Measurements from ENCODE around the gene TCP11L2. TPM values are rescaled to one million over a fixed set of nuclear protein-coding genes. Genes with fewer than 3 reads are reported as not detected.
"Not testable (repeated sequence)": the region's sequence is repeated elsewhere in the genome, so short reads cannot be mapped to it uniquely, and the experiment has no call there.

The TCP11L2 gene
- polyA plus RNA-seq, 1 experiment, result 16.8 TPM

DNA sequence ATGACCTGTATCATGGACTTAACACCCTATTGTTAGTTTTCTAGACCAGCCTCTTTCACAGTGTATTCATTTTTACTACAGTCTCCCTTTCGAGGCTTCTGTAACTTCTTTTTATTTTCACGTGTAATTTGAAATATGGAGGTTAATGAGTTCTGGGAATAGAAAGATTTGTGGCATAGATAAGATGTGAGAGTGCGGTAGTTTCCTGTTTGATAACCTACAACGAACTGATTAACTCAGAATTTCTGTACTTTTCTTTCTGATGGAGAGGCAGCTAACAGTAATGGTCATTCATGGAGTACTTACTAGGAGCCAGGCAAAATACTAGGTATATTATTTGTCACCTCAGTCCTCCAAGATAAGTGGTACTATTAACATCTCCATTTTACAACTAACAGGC lies 76.3 kb downstream of the TCP11L2 start:
- POLR2A ChIA-PET, result no interaction called here
- TF ChIP-seq, protein P1, sequence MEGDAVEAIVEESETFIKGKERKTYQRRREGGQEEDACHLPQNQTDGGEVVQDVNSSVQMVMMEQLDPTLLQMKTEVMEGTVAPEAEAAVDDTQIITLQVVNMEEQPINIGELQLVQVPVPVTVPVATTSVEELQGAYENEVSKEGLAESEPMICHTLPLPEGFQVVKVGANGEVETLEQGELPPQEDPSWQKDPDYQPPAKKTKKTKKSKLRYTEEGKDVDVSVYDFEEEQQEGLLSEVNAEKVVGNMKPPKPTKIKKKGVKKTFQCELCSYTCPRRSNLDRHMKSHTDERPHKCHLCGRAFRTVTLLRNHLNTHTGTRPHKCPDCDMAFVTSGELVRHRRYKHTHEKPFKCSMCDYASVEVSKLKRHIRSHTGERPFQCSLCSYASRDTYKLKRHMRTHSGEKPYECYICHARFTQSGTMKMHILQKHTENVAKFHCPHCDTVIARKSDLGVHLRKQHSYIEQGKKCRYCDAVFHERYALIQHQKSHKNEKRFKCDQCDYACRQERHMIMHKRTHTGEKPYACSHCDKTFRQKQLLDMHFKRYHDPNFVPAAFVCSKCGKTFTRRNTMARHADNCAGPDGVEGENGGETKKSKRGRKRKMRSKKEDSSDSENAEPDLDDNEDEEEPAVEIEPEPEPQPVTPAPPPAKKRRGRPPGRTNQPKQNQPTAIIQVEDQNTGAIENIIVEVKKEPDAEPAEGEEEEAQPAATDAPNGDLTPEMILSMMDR (IDR thresholded peaks at IDR 0.05; ENCODE audit: insufficient read depth, low read depth, low read length), result no peak
- DNase-seq (ENCODE audit: low read depth), result no peak
- CTCF ChIA-PET, result interaction anchor here (1.4 to 2.7 kb wide), 2 partner anchors 21 to 540 kb away, joined by 6 to 7 read pairs; partner anchors contain the start of gene POLR3B
- H3K27me3 ChIP-seq (ENCODE audit: control insufficient read depth, insufficient read depth, low read length), result no peaks in the 10 kb centered on the region
- H3K36me3 ChIP-seq (ENCODE audit: control insufficient read depth, insufficient read depth, low read length), result peaks cover 4% of the 10 kb centered on the region
- no peak overlapping the region for H3K4me3 ChIP-seq (ENCODE audit: low read depth, low read length)

DNA sequence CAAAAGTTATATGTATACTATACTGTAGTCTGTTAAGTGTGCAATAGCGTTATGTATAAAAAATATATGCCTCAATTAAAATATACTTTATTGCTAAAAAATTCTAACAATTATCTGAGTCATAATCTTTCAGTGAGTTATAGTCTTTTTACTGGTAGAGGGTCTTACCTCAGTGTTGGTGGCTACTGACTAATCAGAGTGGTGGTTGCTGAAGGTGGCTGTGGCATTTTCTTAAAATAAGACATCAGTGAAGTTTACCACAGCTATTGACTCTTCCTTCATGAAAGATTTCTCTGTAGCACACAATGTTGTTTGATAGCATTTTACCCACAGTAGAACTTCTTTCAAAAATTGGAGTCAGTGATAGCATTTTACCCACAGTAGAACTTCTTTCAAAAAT lies 78.4 kb downstream of the TCP11L2 start:
- Histone ChIP-seq H3K4me3 (ENCODE audit: low read depth, low read length) (no peak overlapping the region), H3K36me3 (ENCODE audit: control insufficient read depth, insufficient read depth, low read length) (peaks cover 4% of the 10 kb centered on the region), H3K27me3 (ENCODE audit: control insufficient read depth, insufficient read depth, low read length) (no peaks in the 10 kb centered on the region)
- TF ChIP-seq, protein P1 (IDR thresholded peaks at IDR 0.05; ENCODE audit: insufficient read depth, low read depth, low read length), result no peak
- DNase-seq (ENCODE audit: low read depth), result no peak
- CTCF ChIA-PET, result interaction anchor here (0.9 to 1.4 kb wide), 3 partner anchors 15 to 83 kb away, joined by 3 read pairs; partner anchors contain the start of gene POLR3B
- POLR2A ChIA-PET, result no interaction called here

GRCh38 chr12:106381866-106382265 lies 79.3 kb downstream of the TCP11L2 start:
- POLR2A ChIA-PET; CTCF ChIA-PET; H3K27me3 ChIP-seq (ENCODE audit: control insufficient read depth, insufficient read depth, low read length); H3K36me3 ChIP-seq (ENCODE audit: control insufficient read depth, insufficient read depth, low read length); DNase-seq (ENCODE audit: low read depth); H3K4me3 ChIP-seq (ENCODE audit: low read depth, low read length): not testable (repeated sequence)

- Histone ChIP-seq H3K36me3 (ENCODE audit: control insufficient read depth, insufficient read depth, low read length) (no peaks in the 10 kb centered on the region; the same call in 1 of the 2 replicates), H3K4me3 (ENCODE audit: low read depth, low read length) (no peak overlapping the region), H3K27me3 (ENCODE audit: control insufficient read depth, insufficient read depth, low read length) (no peaks in the 10 kb centered on the region)
- ChIA-PET CTCF (interaction anchor here (0.7 to 1.8 kb wide), 11 partner anchors 19 to 574 kb away, joined by 3 to 6 read pairs (median 4); partner anchors contain the start of gene POLR3B), POLR2A (interaction anchor here (0.5 kb wide), 1 partner anchor 10 kb away, joined by 3 read pairs; no protein-coding TSS in a partner anchor)
- no peak for DNase-seq (ENCODE audit: low read depth)
- TF ChIP-seq, protein P1 (IDR thresholded peaks at IDR 0.05; ENCODE audit: insufficient read depth, low read depth, low read length), result no peak
Observed at GRCh38 chr12:106386813-106387535, 84.4 kb downstream of the TCP11L2 start.

GRCh38 chr12:106387848-106388377 lies 85.4 kb downstream of the TCP11L2 start:
- DNase-seq (ENCODE audit: low read depth), result no peak
- ChIA-PET POLR2A (no interaction called here), CTCF (interaction anchor here (0.7 to 1.8 kb wide), 6 partner anchors 27 to 486 kb away, joined by 3 to 5 read pairs (median 3); partner anchors contain the start of gene POLR3B)
- Histone ChIP-seq H3K4me3 (ENCODE audit: low read depth, low read length) (no peak overlapping the region), H3K27me3 (ENCODE audit: control insufficient read depth, insufficient read depth, low read length) (no peaks in the 10 kb centered on the region), H3K36me3 (ENCODE audit: control insufficient read depth, insufficient read depth, low read length) (peaks cover under 1% of the 10 kb centered on the region; the same call in 1 of the 2 replicates)
- TF ChIP-seq, protein P1 (IDR thresholded peaks at IDR 0.05; ENCODE audit: insufficient read depth, low read depth, low read length), result no peak
